Smooth muscle cell (in vitro differentiated cells): ENCODE data around the gene PPP1R14B. TPM values are rescaled to one million over a fixed set of nuclear protein-coding genes. Genes with fewer than 3 reads are reported as not detected.

Experiments
- DNase-seq: peaks from one replicate; lab custom pipeline; 2025; ENCODE audit not compliant: unreplicated experiment; lab: John Stamatoyannopoulos, UW
- H2AFZ ChIP-seq: fragments of 200-600 bp; sonication (generic); 2 replicates; pipeline ENCODE4 v1.6.0; 2016; ENCODE audit warnings: antibody characterized with exemption, low read depth, mild to moderate bottlenecking
- H3F3A ChIP-seq: fragments of 200-600 bp; sonication (generic); 2 replicates; pipeline ENCODE4 v1.6.0; 2017; ENCODE audit warnings: antibody characterized with exemption, low read depth
- H3K27ac ChIP-seq: fragments of 200-600 bp; sonication (generic); 2 replicates; pipeline ENCODE4 v1.5.1; 2016; ENCODE audit warnings: low read depth, mild to moderate bottlenecking
- H3K27me3 ChIP-seq: fragments of 200-600 bp; sonication (generic); 2 replicates; pipeline ENCODE4 v1.6.1; 2016; ENCODE audit warnings: low read depth, mild to moderate bottlenecking
- H3K36me3 ChIP-seq: fragments of 200-600 bp; sonication (generic); 2 replicates; pipeline ENCODE4 v1.5.1; 2016; ENCODE audit warnings: low read depth
- H3K4me1 ChIP-seq: fragments of 200-600 bp; sonication (generic); 2 replicates; pipeline ENCODE4 v1.5.1; 2016; ENCODE audit warnings: low read depth
- H3K4me2 ChIP-seq: fragments of 200-600 bp; sonication (generic); 2 replicates; pipeline ENCODE4 v1.6.0; 2016; ENCODE audit warnings: mild to moderate bottlenecking
- H3K4me3 ChIP-seq: fragments of 200-600 bp; sonication (generic); 2 replicates; pipeline ENCODE4 v1.5.1; 2016; ENCODE audit warnings: mild to moderate bottlenecking
- H3K79me2 ChIP-seq: fragments of 200-600 bp; sonication (generic); 2 replicates; pipeline ENCODE4 v1.6.0; 2016; ENCODE audit warnings: low read depth, mild to moderate bottlenecking
- H3K9ac ChIP-seq: fragments of 200-600 bp; sonication (generic); 2 replicates; pipeline ENCODE4 v1.6.0; 2016; ENCODE audit warnings: low read depth
- H3K9me3 ChIP-seq: fragments of 200-600 bp; sonication (generic); replicated peaks from 2 replicates; pipeline ENCODE4 v1.5.1; 2016; ENCODE audit warnings: low read depth
- H4K20me1 ChIP-seq: fragments of 200-600 bp; sonication (generic); 2 replicates; pipeline ENCODE4 v1.6.0; 2016; ENCODE audit warnings: low read depth
- CTCF ChIP-seq: fragments of 200-600 bp; sonication (generic); IDR thresholded peaks from 2 replicates; pipeline ENCODE4 v1.5.1; 2017; ENCODE audit warnings: borderline replicate concordance, mild to moderate bottlenecking, antibody characterized with exemption; ENCODE audit not compliant: insufficient read depth, poor library complexity, severe bottlenecking
- WGBS: methylation state at CpG from one replicate; pipeline ENCODE4 v1.1.7; 2016; ENCODE audit warnings: low lambda C conversion rate; 5-methylcytosine and 5-hydroxymethylcytosine counted together
- polyA plus RNA-seq: library from polyadenylated mRNA; unstranded; fragments of >200 nt; fragmentation: Nextera tagmentation; extraction: Ambion mirVana; gene quantifications from 2 replicates; pipeline ENCODE4 v1.2.1, GENCODE V29; 2016
- total RNA-seq: library from RNA; depleted of rRNA; stranded (reverse); fragments of >200 nt; gene quantifications from 2 replicates; pipeline ENCODE4 v1.2.3, GENCODE V29; 2014

PPP1R14B gene
- total and polyA plus RNA-seq, 2 experiments from 2014 or later, result 242 to 530 TPM

GRCh38 chr11:64245401-64245796, 1.3 kb downstream of the PPP1R14B start:
- Histone ChIP-seq H3K4me2 (peak overlapping the region; percentile 89), H3F3A (peaks cover 7% of the 10 kb centered on the region), H3K79me2 (peaks cover 19% of the 10 kb centered on the region), H3K36me3 (no peaks in the 10 kb centered on the region), H3K27me3 (no peaks in the 10 kb centered on the region), H4K20me1 (peaks cover 30% of the 10 kb centered on the region), H2AFZ (no peak overlapping the region), H3K27ac (peak overlapping the region; percentile 87), H3K4me1 (peaks cover 21% of the 10 kb centered on the region), H3K9ac (peak overlapping the region; percentile 74), H3K4me3 (peak overlapping the region; percentile 63), H3K9me3 (no peaks in the 10 kb centered on the region)
- no peak for DNase-seq
- no peak for TF ChIP-seq CTCF
- WGBS, result 23% methylated on average over 5 of the region's 6 CpGs

GRCh38 chr11:64244966-64245365, 1.8 kb downstream of the PPP1R14B start:
- Histone ChIP-seq H3K27ac (peak overlapping the region; percentile 87), H2AFZ (no peak overlapping the region), H3K9ac (peak overlapping the region; percentile 74), H3K4me2 (peak overlapping the region; percentile 89), H3K9me3 (no peaks in the 10 kb centered on the region), H4K20me1 (peaks cover 30% of the 10 kb centered on the region), H3F3A (peaks cover 7% of the 10 kb centered on the region), H3K36me3 (no peaks in the 10 kb centered on the region), H3K4me3 (peak overlapping the region; percentile 63), H3K4me1 (peaks cover 21% of the 10 kb centered on the region), H3K27me3 (no peaks in the 10 kb centered on the region), H3K79me2 (peaks cover 19% of the 10 kb centered on the region)
- DNase-seq, result no peak
- WGBS, result 66% methylated on average over 6 of the region's 6 CpGs
- no peak for TF ChIP-seq CTCF

- Histone ChIP-seq H3K9ac (no peak overlapping the region), H3K4me3 (no peak overlapping the region), H3K36me3 (no peaks in the 10 kb centered on the region), H3K4me2 (no peak overlapping the region), H3K27me3 (no peaks in the 10 kb centered on the region), H3K9me3 (no peaks in the 10 kb centered on the region), H3K4me1 (peaks cover 21% of the 10 kb centered on the region), H3K27ac (peak overlapping the region; percentile 87), H2AFZ (no peak overlapping the region), H3K79me2 (peaks cover 19% of the 10 kb centered on the region), H3F3A (peaks cover 10% of the 10 kb centered on the region), H4K20me1 (peaks cover 30% of the 10 kb centered on the region)
- no peak for TF ChIP-seq CTCF
- WGBS, result 70% methylated on average over 5 of the region's 5 CpGs
- DNase-seq, result no peak
Observed at GRCh38 chr11:64244107-64244506, 2.6 kb downstream of the PPP1R14B start.

GRCh38 chr11:64243236-64243854, 3.4 kb downstream of the PPP1R14B start:
- Histone ChIP-seq H3K79me2 (peaks cover 19% of the 10 kb centered on the region), H3K4me3 (no peak overlapping the region), H3K9ac (no peak overlapping the region), H2AFZ (no peak overlapping the region), H3F3A (peaks cover 17% of the 10 kb centered on the region), H3K36me3 (no peaks in the 10 kb centered on the region), H4K20me1 (peaks cover 30% of the 10 kb centered on the region), H3K27me3 (no peaks in the 10 kb centered on the region), H3K4me2 (peak overlapping the region; percentile 96), H3K27ac (peak overlapping the region; percentile 87), H3K4me1 (peaks cover 18% of the 10 kb centered on the region), H3K9me3 (no peaks in the 10 kb centered on the region)
- no peak for TF ChIP-seq CTCF
- 87% methylated on average over 8 of the region's 8 CpGs for WGBS
- DNase-seq, result no peak
